Caco-2 (cell line): ENCODE measurements around the gene DBH. TPM values are rescaled to one million over a fixed set of nuclear protein-coding genes. Genes with fewer than 3 reads are reported as not detected.

Experiments
- BruUV-seq: library from RNA; stranded (reverse); fragments of 400-500 nt; replicated peaks from 2 replicates; lab custom pipeline; 2021; lab: Mats Ljungman, UMichigan
- CTCF ChIA-PET: fragments of 300-600 bp; sonication (Branson Sonifier 250); formaldehyde crosslinking; loops from one replicate; lab custom pipeline; 2022; ENCODE audit warnings: antibody characterized with exemption; lab: Charles Lee
- POLR2A ChIA-PET: fragments of 300-600 bp; sonication (Branson Sonifier 250); formaldehyde crosslinking; loops from one replicate; lab custom pipeline; 2022; ENCODE audit warnings: antibody characterized with exemption; lab: Charles Lee
- DNase-seq, 2 experiments: peaks; one replicate each; pipeline versions ENCODE4 v3.0.0 to v3.0.0-alpha.2; 2020 to 2022
- H3K27me3 ChIP-seq: replicated peaks from 2 replicates; pipeline ENCODE4 v1.6.0; 2011; ENCODE audit warnings: low read length; ENCODE audit not compliant: control insufficient read depth, insufficient read depth
- H3K36me3 ChIP-seq: 2 replicates; pipeline ENCODE4 v1.5.1; 2011; ENCODE audit warnings: low read length; ENCODE audit not compliant: control insufficient read depth, insufficient read depth
- H3K4me1 ChIP-seq: fragments of 250-450 bp; sonication (Bioruptor Pico); 2 replicates; pipeline ENCODE4 v1.5.1; 2020; ENCODE audit warnings: mild to moderate bottlenecking
- H3K4me3 ChIP-seq: 2 replicates; pipeline ENCODE4 v1.5.1; 2011; ENCODE audit warnings: low read depth, mild to moderate bottlenecking, control low read depth, low read length
- H3K9me3 ChIP-seq: fragments of 250-450 bp; sonication (Bioruptor Pico); 2 replicates; pipeline ENCODE4 v1.5.1; 2020; ENCODE audit warnings: mild to moderate bottlenecking, moderate library complexity
- H3K27ac Mint-ChIP-seq: one replicate; pipeline ENCODE4 v1.8.0; 2022; ENCODE audit warnings: mixed read lengths; ENCODE audit not compliant: unreplicated experiment
- H3K27me3 Mint-ChIP-seq: one replicate; pipeline ENCODE4 v1.8.0; 2022; ENCODE audit warnings: mixed read lengths; ENCODE audit not compliant: insufficient read depth, unreplicated experiment
- H3K36me3 Mint-ChIP-seq: one replicate; pipeline ENCODE4 v1.8.0; 2022; ENCODE audit warnings: mild to moderate bottlenecking, mixed read lengths; ENCODE audit not compliant: insufficient read depth, unreplicated experiment
- H3K4me1 Mint-ChIP-seq: one replicate; pipeline ENCODE4 v1.8.0; 2022; ENCODE audit warnings: low read depth, mixed read lengths; ENCODE audit not compliant: unreplicated experiment
- H3K4me3 Mint-ChIP-seq: one replicate; pipeline ENCODE4 v1.8.0; 2022; ENCODE audit warnings: mild to moderate bottlenecking, moderate library complexity, mixed read lengths; ENCODE audit not compliant: unreplicated experiment
- H3K9me3 Mint-ChIP-seq: one replicate; pipeline ENCODE4 v1.8.0; 2022; ENCODE audit warnings: mixed read lengths; ENCODE audit not compliant: unreplicated experiment
- intact Hi-C: fragments of 100-400 bp; cut with micrococcal nuclease; formaldehyde crosslinking; loops from one replicate; pipeline ENCODE4 v1.10.0; 2022; ENCODE audit not compliant: unreplicated experiment
- total RNA-seq: library from RNA; stranded (reverse); gene quantifications from 2 replicates; pipeline ENCODE4 v1.2.3, GENCODE V29; 2022
- TF ChIP-seq, protein P1 (sequence below), 2 experiments: fragments of 200-600 bp in 1 of 2; IDR thresholded peaks; 1 replicate in 1 of 2; 2 replicates in 1 of 2; pipeline versions ENCODE4 v1.5.1 to v1.8.0; 2011 to 2022; ENCODE audit warnings: antibody characterized with exemption in 1 of 2, control low read depth in 1 of 2, inconsistent platforms in 1 of 2, low read depth in 1 of 2, low read length in 1 of 2, mild to moderate bottlenecking in 1 of 2, moderate library complexity in 1 of 2; ENCODE audit not compliant: insufficient read depth in 1 of 2, severe bottlenecking in 1 of 2, unreplicated experiment in 1 of 2

Gene DBH
- total RNA-seq, 1 experiment from 2014 or later, result not detected

- no peak overlapping the region for H3K4me3 Mint-ChIP-seq
- peak overlapping the region; percentile 67 for H3K27ac Mint-ChIP-seq
- TF ChIP-seq, protein P1, sequence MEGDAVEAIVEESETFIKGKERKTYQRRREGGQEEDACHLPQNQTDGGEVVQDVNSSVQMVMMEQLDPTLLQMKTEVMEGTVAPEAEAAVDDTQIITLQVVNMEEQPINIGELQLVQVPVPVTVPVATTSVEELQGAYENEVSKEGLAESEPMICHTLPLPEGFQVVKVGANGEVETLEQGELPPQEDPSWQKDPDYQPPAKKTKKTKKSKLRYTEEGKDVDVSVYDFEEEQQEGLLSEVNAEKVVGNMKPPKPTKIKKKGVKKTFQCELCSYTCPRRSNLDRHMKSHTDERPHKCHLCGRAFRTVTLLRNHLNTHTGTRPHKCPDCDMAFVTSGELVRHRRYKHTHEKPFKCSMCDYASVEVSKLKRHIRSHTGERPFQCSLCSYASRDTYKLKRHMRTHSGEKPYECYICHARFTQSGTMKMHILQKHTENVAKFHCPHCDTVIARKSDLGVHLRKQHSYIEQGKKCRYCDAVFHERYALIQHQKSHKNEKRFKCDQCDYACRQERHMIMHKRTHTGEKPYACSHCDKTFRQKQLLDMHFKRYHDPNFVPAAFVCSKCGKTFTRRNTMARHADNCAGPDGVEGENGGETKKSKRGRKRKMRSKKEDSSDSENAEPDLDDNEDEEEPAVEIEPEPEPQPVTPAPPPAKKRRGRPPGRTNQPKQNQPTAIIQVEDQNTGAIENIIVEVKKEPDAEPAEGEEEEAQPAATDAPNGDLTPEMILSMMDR (IDR thresholded peaks at IDR 0.05; ENCODE audit: insufficient read depth in 1 of 2, low read depth in 1 of 2, low read length in 1 of 2, severe bottlenecking in 1 of 2, unreplicated experiment in 1 of 2), result no peak
These were observed 51.9 kb downstream of the DBH start for GRCh38 chr9:133687856-133688761.

DNA sequence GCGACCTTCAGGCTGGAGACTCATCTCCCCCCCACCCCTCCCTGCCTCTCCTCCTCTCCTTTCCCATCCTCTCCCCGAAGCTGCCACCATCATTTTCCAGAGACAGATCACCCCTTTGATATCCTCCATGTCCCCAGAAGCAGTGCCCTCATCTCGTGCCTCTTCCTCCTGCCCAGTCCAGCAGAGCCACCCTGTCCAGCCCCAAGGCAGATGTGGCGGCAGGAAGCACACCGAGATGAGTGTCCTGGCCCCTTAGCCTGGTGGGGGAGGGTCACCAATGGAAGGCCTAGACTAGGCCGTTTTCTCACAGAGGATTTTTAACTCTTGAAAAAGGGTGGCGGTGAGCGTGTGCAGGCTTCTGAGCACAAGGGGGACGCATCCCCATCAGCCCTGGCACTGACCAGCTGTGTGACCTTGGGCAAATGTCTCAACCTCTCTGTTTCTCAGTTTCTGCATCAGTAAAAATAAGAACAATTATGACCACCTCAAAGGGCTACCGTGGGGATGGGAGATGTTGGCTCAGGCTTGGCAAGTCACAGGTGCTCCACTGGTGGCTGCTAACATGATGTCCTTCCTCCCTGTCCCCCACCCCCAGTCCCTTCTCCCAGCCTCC, 53.1 kb downstream of the DBH start:
- no peaks in the 10 kb centered on the region for H3K27me3 ChIP-seq

More at GRCh38 chr9:133687856-133688761, 51.9 kb downstream of the DBH start:
- ChIA-PET CTCF (no interaction called here), POLR2A (no interaction called here)
- no peaks in the 10 kb centered on the region for H3K27me3 ChIP-seq
- no TSS peak for BruUV-seq
- peaks cover 38% of the 10 kb centered on the region for H3K4me1 Mint-ChIP-seq
- H3K27me3 Mint-ChIP-seq, result no peaks in the 10 kb centered on the region
- H3K9me3 Mint-ChIP-seq, result no peaks in the 10 kb centered on the region
- H3K4me1 ChIP-seq, result peaks cover 35% of the 10 kb centered on the region
- DNase-seq, result no peak
- H3K36me3 ChIP-seq, result no peaks in the 10 kb centered on the region
- no peak overlapping the region for H3K4me3 ChIP-seq
- intact Hi-C loops, result no loop called here
- H3K9me3 ChIP-seq, result no peaks in the 10 kb centered on the region
- no peaks in the 10 kb centered on the region for H3K36me3 Mint-ChIP-seq

DNA sequence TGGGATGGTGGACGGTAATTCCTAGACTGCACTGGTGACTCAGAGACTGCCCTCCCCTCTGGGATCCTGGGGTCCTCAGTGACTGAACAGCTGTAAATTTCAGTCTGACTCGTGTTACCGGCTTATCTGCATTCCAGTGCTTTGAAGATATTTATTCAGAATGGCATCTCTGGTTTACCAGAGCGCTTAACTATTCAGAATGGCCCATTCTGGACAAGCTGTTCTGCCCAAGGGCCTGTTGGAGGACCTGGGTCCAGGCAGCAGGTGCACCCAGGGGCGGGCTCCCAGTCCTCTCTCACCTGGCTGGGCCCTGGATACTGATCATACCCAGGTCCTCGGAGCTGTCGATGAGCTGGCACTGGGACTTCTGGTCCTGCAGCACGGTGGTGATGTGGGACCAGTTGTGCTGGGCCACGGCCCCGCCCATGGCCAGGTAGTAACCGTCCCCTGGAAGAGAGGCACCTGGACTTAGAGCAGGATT, 54.0 kb downstream of the DBH start:
- BruUV-seq, result no TSS peak
- Histone ChIP-seq H3K36me3 (no peaks in the 10 kb centered on the region), H3K9me3 (no peaks in the 10 kb centered on the region), H3K4me3 (no peak overlapping the region), H3K27me3 (no peaks in the 10 kb centered on the region), H3K4me1 (peaks cover 35% of the 10 kb centered on the region)
- peaks cover 38% of the 10 kb centered on the region for H3K4me1 Mint-ChIP-seq
- CTCF ChIA-PET, result no interaction called here
- H3K4me3 Mint-ChIP-seq, result peak overlapping the region; percentile 31
- DNase-seq, result peak; percentile 83 to 87
- H3K27me3 Mint-ChIP-seq, result no peaks in the 10 kb centered on the region
- no peaks in the 10 kb centered on the region for H3K36me3 Mint-ChIP-seq
- TF ChIP-seq, protein P1 (IDR thresholded peaks at IDR 0.05; ENCODE audit: insufficient read depth in 1 of 2, low read depth in 1 of 2, low read length in 1 of 2, severe bottlenecking in 1 of 2, unreplicated experiment in 1 of 2), result no peak
- intact Hi-C loops, result loop anchor here (2.0 kb wide), 1 partner anchor 27 kb away; no protein-coding TSS in a partner anchor
- POLR2A ChIA-PET, result no interaction called here
- H3K9me3 Mint-ChIP-seq, result no peaks in the 10 kb centered on the region
- H3K27ac Mint-ChIP-seq, result peak overlapping the region; percentile 67

More for the DNA sequence above, 53.1 kb downstream of the DBH start:
- Histone ChIP-seq H3K36me3 (no peaks in the 10 kb centered on the region), H3K4me1 (peaks cover 35% of the 10 kb centered on the region), H3K4me3 (no peak overlapping the region), H3K9me3 (no peaks in the 10 kb centered on the region)
- Mint-ChIP-seq H3K9me3 (no peaks in the 10 kb centered on the region), H3K27ac (peak overlapping the region; percentile 67), H3K4me3 (no peak overlapping the region), H3K36me3 (no peaks in the 10 kb centered on the region), H3K27me3 (no peaks in the 10 kb centered on the region), H3K4me1 (peaks cover 38% of the 10 kb centered on the region)
- POLR2A ChIA-PET, result no interaction called here
- intact Hi-C loops, result no loop called here
- TF ChIP-seq, protein P1 (IDR thresholded peaks at IDR 0.05; ENCODE audit: insufficient read depth in 1 of 2, low read depth in 1 of 2, low read length in 1 of 2, severe bottlenecking in 1 of 2, unreplicated experiment in 1 of 2), result no peak
- no TSS peak for BruUV-seq
- CTCF ChIA-PET, result no interaction called here
- DNase-seq, result no peak
